Myometrial cell (primary cell): ENCODE data around the gene PCDHA5. TPM values are rescaled to one million over a fixed set of nuclear protein-coding genes. Genes with fewer than 3 reads are reported as not detected.

Experiments
- total RNA-seq: library from RNA; depleted of rRNA; stranded (reverse); fragments of >200 nt; gene quantifications from 2 replicates; pipeline ENCODE4 v1.2.3, GENCODE V29; 2015

PCDHA5 gene
- total RNA-seq, 1 donor from 2014 or later: not detected

Other genes starting within 250 kb of the PCDHA5 start
- gene CD14, start 188.4 kb upstream of the PCDHA5 start, total RNA-seq: 0.18 TPM in 1 of 2 replicates, not detected in the other
- 42.1 and 44.5 TPM in 2 replicates for gene TMCO6, start 182.2 kb upstream of the PCDHA5 start, total RNA-seq
- gene NDUFA2, start 174.0 kb upstream of the PCDHA5 start, total RNA-seq: 55.4 and 63.6 TPM in 2 replicates
- 71.5 and 105 TPM in 2 replicates for gene IK, start 173.8 kb upstream of the PCDHA5 start, total RNA-seq
- gene WDR55, start 156.7 kb upstream of the PCDHA5 start, total RNA-seq: 23.9 and 40.4 TPM in 2 replicates
- gene DND1, start 148.0 kb upstream of the PCDHA5 start, total RNA-seq: 0.18 and 0.29 TPM in 2 replicates
- 103 TPM in 2 replicates for gene HARS1, start 130.2 kb upstream of the PCDHA5 start, total RNA-seq
- 29.7 and 33.5 TPM in 2 replicates for gene HARS2, start 130.2 kb upstream of the PCDHA5 start, total RNA-seq
- 37.2 and 37.7 TPM in 2 replicates for gene ZMAT2, start 121.2 kb upstream of the PCDHA5 start, total RNA-seq
- not detected in 2 replicates for gene PCDHA1, start 35.5 kb upstream of the PCDHA5 start, total RNA-seq
- gene PCDHA2, start 26.8 kb upstream of the PCDHA5 start, total RNA-seq: not detected in 2 replicates
- 0.18 and 0.58 TPM in 2 replicates for gene PCDHA3, start 20.6 kb upstream of the PCDHA5 start, total RNA-seq
- 0.35 TPM in 1 of 2 replicates, not detected in the other for gene PCDHA4, start 14.5 kb upstream of the PCDHA5 start, total RNA-seq
- under 0.01 TPM in 1 of 2 replicates, not detected in the other for gene PCDHA6, start 6.3 kb downstream of the PCDHA5 start, total RNA-seq
- gene PCDHA7, start 12.7 kb downstream of the PCDHA5 start, total RNA-seq: 0.71 TPM in 1 of 2 replicates, not detected in the other
- gene PCDHA8, start 19.6 kb downstream of the PCDHA5 start, total RNA-seq: not detected in 2 replicates
- gene PCDHA9, start 26.8 kb downstream of the PCDHA5 start, total RNA-seq: not detected in 2 replicates
- not detected in 2 replicates for gene PCDHA10, start 34.3 kb downstream of the PCDHA5 start, total RNA-seq
- gene PCDHA11, start 47.3 kb downstream of the PCDHA5 start, total RNA-seq: not detected in 2 replicates
- gene PCDHA12, start 53.7 kb downstream of the PCDHA5 start, total RNA-seq: not detected in 2 replicates
- not detected in 2 replicates for gene PCDHA13, start 60.5 kb downstream of the PCDHA5 start, total RNA-seq
- gene PCDHAC1, start 104.7 kb downstream of the PCDHA5 start, total RNA-seq: not detected in 2 replicates
- gene PCDHAC2, start 144.9 kb downstream of the PCDHA5 start, total RNA-seq: not detected in 2 replicates
- gene PCDHB1, start 229.8 kb downstream of the PCDHA5 start, total RNA-seq: not detected in 2 replicates